NOMO-1 treated with DMSO at 0.1 percent for 48 hours (cell line): Measurements from ENCODE around the gene C5orf46.
A peak's percentile ranks its signal among the peaks of the same experiment; 100 is the strongest.
"Not testable (repeated sequence)": the region's sequence is repeated elsewhere in the genome, so short reads cannot be mapped to it uniquely, and the experiment has no call there.

ENCODE experiments used
- DNase-seq: peaks from one replicate; lab custom pipeline; 2025; ENCODE audit not compliant: unreplicated experiment; lab: John Stamatoyannopoulos, UW

Gene C5orf46

GRCh38 chr5:147906326-147907095 is at the start of gene C5orf46:
TSS of gene C5orf46 (minus strand) at chr5:147906538. CDS start at chr5:147906501, 37 bp downstream.
- DNase-seq, result no peak

GRCh38 chr5:147954971-147955370 is 48.6 kb upstream of the C5orf46 start:
- DNase-seq, result no peak

GRCh38 chr5:147949711-147950573 is 43.6 kb upstream of the C5orf46 start:
- DNase-seq, result peak; percentile 24

- not testable (repeated sequence) for DNase-seq
These were observed 40.4 kb upstream of the C5orf46 start for GRCh38 chr5:147946658-147947274.

GRCh38 chr5:147939431-147940114 is 33.2 kb upstream of the C5orf46 start:
- no peak for DNase-seq

GRCh38 chr5:147935032-147935431 is 28.7 kb upstream of the C5orf46 start:
- peak; percentile 66 for DNase-seq

GRCh38 chr5:147930769-147931168 is 24.4 kb upstream of the C5orf46 start:
- peak; percentile 85 for DNase-seq

GRCh38 chr5:147927901-147928300 is 21.6 kb upstream of the C5orf46 start:
- peak; percentile 79 for DNase-seq

GRCh38 chr5:147925020-147925419 is 18.7 kb upstream of the C5orf46 start:
- DNase-seq, result no peak

GRCh38 chr5:147921136-147921535 is 14.8 kb upstream of the C5orf46 start:
- peak; percentile 79 for DNase-seq

- DNase-seq, result no peak
These were observed 14.2 kb upstream of the C5orf46 start for GRCh38 chr5:147920420-147921030.

- DNase-seq, result no peak
These were observed 12.6 kb upstream of the C5orf46 start for GRCh38 chr5:147918899-147919298.

GRCh38 chr5:147918101-147918685 is 11.9 kb upstream of the C5orf46 start:
- peak; percentile 17 for DNase-seq

- no peak for DNase-seq
These were observed 7.4 kb upstream of the C5orf46 start for GRCh38 chr5:147913786-147914185.

- DNase-seq, result peak; percentile 87
These were observed 5.7 kb upstream of the C5orf46 start for GRCh38 chr5:147912011-147912410.

- no peak for DNase-seq
These were observed 5.1 kb upstream of the C5orf46 start for GRCh38 chr5:147911427-147911826.

GRCh38 chr5:147904110-147904509 is 2.2 kb downstream of the C5orf46 start:
- DNase-seq, result no peak

GRCh38 chr5:147902609-147903115 is 3.7 kb downstream of the C5orf46 start:
- no peak for DNase-seq

GRCh38 chr5:147901599-147902039 is 4.7 kb downstream of the C5orf46 start:
- no peak for DNase-seq

GRCh38 chr5:147898875-147899401 is 7.4 kb downstream of the C5orf46 start:
- DNase-seq, result no peak
